Ovary (tissue), 3 donors: ENCODE measurements around the gene STIM2.

Source experiments
- EP300 ChIP-seq: sonication (generic); formaldehyde crosslinking; IDR thresholded peaks from one replicate; pipeline ENCODE4 v1.6.1; 2017; ENCODE audit warnings: antibody characterized with exemption
- POLR2A ChIP-seq: fragments of 450-650 bp; IDR thresholded peaks from one replicate; pipeline ENCODE4 v1.6.1; 2017; ENCODE audit warnings: antibody characterized with exemption, mild to moderate bottlenecking, moderate library complexity
- TF ChIP-seq, protein P1 (sequence below), 3 donors: fragments of 450-650 bp in 2 of 3; fragments of 200-600 bp in 1 of 3; IDR thresholded peaks; one replicate each; pipeline versions ENCODE4 v1.5.1 to v1.8.0; 2016 to 2022; ENCODE audit warnings: antibody characterized with exemption in 3 of 3, mild to moderate bottlenecking in 1 of 3
- donor health status: DM: no; HTN: no; CAD: no.

DNA sequence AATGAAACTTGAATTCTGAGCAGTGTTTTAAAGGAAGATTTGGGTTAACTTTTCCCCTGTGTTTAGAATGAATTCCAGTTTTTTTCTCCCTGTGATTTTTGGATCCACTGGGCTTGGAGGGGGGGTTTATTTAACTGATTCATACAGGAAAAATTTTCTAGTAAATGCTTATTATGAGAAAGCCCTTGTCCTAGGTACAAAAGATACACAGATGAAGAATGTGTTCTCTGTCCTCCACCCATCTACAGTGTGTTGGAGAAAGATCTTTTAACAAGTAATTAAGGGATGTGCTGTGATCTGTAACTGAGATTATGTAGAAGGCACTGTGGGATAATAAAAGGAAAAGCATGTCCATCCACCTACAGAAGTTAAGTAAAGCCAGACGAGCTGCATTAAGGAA lies 103.9 kb downstream of the STIM2 start:
- TF ChIP-seq, protein P1, sequence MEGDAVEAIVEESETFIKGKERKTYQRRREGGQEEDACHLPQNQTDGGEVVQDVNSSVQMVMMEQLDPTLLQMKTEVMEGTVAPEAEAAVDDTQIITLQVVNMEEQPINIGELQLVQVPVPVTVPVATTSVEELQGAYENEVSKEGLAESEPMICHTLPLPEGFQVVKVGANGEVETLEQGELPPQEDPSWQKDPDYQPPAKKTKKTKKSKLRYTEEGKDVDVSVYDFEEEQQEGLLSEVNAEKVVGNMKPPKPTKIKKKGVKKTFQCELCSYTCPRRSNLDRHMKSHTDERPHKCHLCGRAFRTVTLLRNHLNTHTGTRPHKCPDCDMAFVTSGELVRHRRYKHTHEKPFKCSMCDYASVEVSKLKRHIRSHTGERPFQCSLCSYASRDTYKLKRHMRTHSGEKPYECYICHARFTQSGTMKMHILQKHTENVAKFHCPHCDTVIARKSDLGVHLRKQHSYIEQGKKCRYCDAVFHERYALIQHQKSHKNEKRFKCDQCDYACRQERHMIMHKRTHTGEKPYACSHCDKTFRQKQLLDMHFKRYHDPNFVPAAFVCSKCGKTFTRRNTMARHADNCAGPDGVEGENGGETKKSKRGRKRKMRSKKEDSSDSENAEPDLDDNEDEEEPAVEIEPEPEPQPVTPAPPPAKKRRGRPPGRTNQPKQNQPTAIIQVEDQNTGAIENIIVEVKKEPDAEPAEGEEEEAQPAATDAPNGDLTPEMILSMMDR (IDR thresholded peaks at IDR 0.05), result no peak
- TF ChIP-seq POLR2A, result no peak
- no peak for TF ChIP-seq EP300
